HEK293T (cell line): ENCODE measurements around the gene INPP5A.

Experiments used
- BHLHE40 ChIP-seq: fragments of 450-650 bp; IDR thresholded peaks from 2 replicates; pipeline ENCODE4 v1.6.1; 2016; ENCODE audit warnings: mild to moderate bottlenecking, moderate library complexity, borderline replicate concordance
- HDGF ChIP-seq: fragments of 450-650 bp; IDR thresholded peaks from 2 replicates; pipeline ENCODE4 v1.6.1; 2017; ENCODE audit warnings: antibody characterized with exemption, borderline replicate concordance
- SP1 ChIP-seq: fragments of 450-650 bp; IDR thresholded peaks from 2 replicates; pipeline ENCODE4 v1.6.1; 2017
- SUZ12 ChIP-seq: fragments of 450-650 bp; IDR thresholded peaks from 2 replicates; pipeline ENCODE4 v1.6.1; 2016; ENCODE audit warnings: mild to moderate bottlenecking
- TARDBP ChIP-seq: fragments of 450-650 bp; IDR thresholded peaks from 2 replicates; pipeline ENCODE4 v1.6.1; 2016
- ZNF384 ChIP-seq: fragments of 450-650 bp; IDR thresholded peaks from 2 replicates; pipeline ENCODE4 v1.6.1; 2016

- no peak for TF ChIP-seq BHLHE40
- TF ChIP-seq HDGF: no peak
- TF ChIP-seq SP1: no peak
- no peak for TF ChIP-seq ZNF384
- no peak for TF ChIP-seq SUZ12
- no peak for TF ChIP-seq TARDBP
These were observed 160.7 kb downstream of the INPP5A start for GRCh38 chr10:132698211-132698751.
